Cerebellar cortex (tissue), 1 donor: ENCODE results near the gene RACGAP1.

Source experiments
- DNase-seq: peaks from one replicate; pipeline ENCODE4 v3.0.0-alpha.2; 2015; ENCODE audit warnings: low spot score

Gene RACGAP1

DNA sequence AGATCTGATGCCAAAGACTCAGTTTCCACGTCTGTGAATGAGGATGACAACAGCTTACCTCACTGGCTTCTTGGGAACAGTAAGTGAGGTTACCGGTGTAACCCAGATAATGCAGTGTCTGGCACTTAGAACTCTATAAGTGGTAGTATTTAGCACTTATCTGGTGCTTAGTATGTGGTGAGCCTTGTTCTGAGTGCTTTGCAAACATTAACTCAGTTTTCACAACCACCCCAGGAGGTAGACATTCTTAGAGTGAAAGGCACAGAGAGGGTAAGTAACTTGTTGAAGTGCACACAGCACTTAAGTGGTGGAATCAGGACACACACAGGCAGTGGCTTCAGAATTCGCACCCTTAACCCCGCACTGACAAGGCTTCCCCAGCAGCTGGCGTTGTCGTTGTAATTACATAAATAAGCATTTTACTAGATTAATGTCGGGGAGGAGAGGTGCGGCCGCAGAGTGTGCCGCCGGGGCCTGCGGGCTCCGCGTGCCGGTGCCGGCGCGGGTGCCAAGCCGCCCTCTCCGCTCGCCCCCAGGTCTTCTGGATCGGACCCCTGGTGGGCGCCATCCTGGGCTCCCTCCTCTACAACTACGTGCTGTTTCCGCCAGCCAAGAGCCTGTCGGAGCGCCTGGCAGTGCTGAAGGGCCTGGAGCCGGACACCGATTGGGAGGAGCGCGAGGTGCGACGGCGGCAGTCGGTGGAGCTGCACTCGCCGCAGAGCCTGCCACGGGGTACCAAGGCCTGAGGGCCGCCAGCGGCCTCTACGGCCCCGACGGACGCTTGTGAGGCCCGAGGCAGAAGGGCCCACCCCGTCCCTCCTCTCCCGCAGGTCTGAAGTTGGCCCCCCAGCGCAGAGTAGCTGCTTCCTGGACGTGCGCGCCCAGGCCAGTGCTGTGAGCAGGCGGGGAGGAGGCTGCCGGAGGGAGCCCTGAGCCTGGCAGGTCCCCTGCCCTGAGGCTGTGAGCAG is 70.1 kb downstream of the RACGAP1 start:
- no peak for DNase-seq

DNA sequence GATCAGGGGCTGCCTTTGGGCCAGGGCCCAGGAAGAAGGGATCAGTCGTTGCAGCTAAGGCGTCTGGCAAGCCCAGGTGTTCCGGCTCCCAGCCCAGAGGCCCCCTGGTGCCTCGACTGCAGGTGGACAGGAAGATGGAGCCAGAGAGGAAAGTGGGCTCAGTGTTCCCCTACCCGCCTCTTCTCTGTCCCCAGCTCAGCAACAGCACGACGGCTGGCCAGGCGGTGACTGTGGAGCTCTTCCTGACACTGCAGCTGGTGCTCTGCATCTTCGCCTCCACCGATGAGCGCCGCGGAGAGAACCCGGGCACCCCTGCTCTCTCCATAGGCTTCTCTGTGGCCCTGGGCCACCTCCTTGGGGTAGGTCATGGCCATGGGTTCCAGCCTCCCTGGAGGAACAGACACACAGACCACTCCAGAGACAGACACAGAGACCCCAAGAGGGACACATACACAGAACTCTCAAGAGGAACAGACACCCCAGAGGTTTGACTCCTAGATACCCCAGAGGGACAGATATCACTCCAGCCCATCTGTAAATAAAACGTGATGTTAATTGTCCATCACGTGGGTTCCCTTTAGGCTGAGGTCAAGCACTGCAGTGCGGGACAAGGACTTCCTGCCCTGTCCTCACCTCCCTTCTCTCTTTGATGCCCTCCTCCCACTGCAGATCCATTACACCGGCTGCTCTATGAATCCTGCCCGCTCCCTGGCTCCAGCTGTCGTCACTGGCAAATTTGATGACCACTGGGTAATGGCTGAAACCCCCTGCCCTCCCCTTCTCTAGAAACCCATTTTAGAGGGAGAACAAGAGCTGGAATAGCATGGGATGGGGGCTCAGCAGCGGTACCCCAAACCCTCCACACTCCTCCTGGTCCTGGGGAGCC is 71.1 kb downstream of the RACGAP1 start:
- DNase-seq: no peak

DNA sequence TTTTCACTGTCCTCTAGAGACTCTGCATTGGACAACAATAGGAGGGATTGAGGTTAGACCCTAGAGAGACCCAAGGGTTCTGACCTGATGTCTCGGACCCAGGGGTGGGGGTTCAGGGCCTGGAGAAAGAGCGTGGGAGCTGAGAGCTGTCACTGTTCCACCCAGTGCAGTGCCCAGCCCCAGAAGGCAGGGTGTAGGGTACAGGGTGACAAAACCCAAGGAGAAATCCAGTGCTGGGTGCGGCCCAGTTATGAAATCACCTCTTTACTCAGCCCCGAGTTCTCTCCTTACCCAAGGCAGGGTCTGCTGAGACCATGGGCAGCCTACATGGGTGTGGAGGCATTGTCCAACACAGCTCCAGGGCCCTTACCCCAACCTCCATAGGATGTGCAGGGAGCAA is 72.1 kb downstream of the RACGAP1 start:
- DNase-seq: no peak

DNA sequence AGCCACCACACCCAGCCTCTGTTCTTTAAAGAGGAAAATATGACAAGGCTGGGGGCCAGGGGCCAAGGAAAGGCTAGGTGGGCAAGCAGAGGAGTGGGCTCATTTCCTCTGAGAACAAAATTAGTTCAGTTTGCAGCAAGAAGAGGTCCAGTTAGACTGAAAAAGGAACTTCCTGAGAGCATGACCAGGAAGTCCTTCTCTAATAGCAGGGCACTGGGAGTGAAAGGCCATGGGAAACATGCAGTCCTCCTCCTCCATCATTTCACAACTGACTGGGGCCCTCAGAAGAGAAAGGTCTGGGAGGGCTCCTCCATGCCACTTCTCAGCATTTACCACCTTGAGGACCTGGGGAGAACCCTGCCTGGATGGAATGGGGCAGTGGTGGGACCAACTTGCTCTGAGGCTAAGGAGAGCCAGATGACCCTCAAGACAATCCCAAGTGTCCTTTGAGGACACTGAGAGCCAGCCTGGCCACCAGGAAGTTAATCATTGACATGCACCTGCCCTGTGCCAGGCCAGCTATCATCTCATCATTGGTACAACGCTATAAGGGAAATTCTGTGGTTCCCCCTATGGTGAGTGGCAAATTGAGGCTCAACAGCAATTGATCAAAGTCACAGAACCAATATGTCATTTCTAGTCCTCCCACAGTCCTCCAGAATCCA is 72.8 kb downstream of the RACGAP1 start:
- no peak for DNase-seq

DNA sequence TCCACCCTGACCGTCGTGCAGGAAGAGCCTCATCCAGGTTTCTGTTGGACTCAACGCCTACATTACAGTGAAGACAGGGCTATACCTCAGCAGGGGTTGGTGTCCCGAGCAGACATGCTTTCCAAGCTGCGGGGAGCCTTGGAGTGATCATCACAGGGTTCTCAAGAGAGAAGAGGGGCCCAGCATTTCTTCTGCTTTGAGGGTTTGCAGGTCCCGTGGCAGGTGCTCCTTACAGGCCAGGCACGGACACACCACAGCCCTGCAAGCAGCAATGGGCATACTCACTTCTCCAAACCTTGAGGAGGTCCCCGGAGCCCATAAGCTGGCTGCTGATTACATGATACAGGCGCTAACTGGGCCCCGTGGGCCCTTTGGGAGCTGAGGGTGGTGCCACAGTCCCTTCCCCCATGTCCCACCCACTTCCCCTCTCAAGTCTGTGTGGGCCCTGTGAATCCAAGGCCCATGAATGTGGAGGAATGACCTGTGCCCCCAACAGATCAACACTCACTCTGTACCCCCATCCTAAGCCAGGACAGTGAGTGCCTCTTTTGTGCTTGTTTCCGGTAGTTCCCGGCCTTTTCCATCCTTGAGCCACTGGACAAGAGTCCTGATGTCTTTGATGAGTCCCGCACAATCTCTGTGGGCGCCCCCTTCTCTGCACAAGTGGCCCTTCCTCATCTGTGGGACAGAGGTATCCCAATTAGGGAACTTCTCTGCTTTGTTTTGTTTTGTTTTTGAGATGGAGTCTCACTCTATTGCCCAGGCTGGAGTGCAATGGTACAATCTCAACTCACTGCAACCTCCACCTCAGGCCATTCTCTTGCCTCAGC is 73.7 kb downstream of the RACGAP1 start:
- no peak for DNase-seq

DNA sequence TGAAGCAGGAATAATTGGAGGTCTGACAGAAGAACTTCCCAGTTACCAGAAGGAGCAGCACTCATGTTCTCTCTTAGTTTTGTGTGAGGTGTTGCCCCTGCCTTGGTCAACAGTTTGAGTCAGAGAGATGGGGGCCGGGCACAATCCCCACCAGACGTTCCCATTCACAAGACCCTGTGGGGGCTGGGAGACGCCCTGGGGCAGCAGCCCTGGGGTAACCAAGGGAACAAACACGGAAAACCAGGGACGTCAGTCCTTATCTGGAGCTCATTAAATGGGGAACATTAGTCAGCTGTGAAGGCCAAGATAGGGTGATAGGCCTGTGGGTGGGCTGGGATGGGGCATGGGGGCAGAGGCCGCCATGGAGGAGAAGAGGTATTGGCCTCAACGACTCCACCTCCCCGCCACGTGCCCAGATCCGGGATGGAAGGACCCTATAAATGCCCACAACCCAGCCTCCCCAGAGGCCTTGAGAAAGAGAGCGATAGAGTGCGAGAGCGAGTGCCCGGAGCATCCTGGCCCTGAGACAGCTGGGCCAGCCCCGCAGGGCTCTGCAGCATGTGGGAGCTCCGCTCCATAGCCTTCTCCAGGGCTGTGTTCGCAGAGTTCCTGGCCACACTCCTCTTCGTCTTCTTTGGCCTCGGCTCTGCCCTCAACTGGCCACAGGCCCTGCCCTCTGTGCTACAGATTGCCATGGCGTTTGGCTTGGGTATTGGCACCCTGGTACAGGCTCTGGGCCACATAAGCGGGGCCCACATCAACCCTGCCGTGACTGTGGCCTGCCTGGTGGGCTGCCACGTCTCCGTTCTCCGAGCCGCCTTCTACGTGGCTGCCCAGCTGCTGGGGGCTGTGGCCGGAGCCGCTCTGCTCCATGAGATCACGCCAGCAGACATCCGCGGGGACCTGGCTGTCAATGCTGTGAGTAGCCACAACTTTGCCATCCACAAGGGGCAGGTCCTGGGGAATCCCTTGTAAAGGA is 74.7 kb downstream of the RACGAP1 start, which contains the start of gene AQP2:
Gene AQP2 (plus strand): TSS at position 465 of the 979 bp plus-strand sequence. CDS start 94 bp downstream, at position 559.
- DNase-seq: no peak

DNA sequence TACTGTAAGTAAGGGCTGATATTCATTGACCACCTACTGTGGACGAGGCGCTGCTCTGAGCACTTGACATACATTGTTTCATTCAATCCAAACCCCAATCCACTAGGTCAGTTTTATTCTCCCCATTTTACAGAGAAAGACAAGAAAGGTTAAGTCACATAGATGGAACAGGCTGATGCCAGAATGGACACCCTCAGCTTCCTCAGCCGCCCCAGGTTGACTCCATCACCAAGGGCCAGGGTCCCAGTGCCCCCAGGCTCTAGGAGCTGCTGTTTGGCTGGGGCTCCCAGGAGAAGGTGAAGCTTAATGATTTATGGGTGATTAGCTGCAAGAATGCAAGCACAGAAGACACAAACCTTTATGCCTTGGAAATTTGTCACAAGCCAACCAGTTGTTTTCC is 75.4 kb downstream of the RACGAP1 start:
- no peak for DNase-seq

DNA sequence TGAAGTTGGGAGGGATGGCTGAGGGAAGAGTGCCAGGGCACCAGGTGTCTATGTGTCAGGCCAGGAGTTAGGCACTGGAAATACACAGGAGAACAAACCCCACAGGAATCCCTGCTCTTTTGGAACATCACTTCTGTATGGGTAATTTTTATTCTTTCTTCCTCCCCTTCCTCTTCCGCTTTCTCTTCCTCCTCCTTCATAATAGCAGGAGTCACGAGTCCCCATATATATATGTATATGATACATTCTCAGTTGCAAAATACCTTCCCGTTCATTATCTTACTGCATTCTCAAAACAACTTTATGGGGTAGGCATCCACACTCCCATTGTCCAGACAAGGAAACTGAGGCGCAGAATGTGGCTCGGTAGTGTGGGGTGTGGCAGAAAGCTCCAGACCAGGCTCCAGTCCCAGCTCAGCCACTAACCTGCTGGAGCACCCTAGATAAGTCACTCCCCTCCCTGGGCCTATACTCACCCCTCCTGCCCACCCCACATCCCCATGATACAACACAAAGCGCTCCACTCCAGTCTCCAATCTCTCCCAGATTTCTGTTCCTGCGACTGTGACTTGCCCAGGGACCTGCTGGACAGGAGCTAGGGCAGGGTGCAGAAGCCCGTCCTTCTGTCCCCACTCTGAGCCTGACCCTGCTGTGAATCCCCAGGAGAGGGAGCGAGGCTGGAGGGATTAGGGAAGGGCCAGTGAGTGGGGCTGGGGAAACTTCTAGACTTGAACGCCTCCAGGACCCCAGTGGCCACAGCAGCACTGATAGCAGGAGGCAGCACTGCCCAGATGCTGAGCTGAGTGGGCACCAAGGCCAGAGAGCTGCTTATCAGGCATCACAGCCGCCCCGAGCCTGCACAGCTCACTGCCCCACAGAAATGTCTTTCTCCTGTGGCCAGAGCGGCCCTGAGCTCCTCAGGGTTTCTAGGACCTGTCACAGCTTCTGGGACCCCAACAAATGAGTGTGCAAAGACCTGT is 76.1 kb downstream of the RACGAP1 start:
- DNase-seq: no peak

DNA sequence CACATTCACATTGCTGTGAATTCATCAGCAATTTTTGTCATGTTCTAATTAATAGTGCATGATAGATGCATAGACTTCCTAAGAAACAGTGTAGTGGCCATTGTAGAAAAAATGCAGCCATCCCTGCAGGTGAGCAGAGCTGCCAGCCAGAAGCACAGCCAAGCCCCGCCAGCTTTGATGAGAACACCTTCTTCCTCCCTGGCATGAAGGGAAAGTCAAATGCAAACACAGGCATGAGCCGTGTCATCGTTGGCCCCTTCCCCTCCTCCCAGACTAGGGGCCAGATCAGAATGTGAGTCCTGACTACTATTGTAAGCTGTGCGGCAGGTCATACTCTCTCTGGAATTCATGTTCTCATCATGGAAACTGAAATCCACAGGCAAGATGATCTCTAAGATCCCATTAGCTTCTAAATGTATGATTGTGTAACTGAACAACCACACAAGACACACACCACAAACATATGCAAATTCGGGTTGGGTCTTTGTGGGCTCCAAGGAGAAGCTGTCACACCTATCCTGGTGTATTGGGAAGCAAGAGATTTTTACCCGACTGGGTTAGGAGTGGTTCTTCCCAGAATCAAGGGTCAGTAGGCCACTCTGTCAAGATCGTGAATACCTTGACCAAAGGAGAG is 77.6 kb downstream of the RACGAP1 start:
- no peak for DNase-seq

DNA sequence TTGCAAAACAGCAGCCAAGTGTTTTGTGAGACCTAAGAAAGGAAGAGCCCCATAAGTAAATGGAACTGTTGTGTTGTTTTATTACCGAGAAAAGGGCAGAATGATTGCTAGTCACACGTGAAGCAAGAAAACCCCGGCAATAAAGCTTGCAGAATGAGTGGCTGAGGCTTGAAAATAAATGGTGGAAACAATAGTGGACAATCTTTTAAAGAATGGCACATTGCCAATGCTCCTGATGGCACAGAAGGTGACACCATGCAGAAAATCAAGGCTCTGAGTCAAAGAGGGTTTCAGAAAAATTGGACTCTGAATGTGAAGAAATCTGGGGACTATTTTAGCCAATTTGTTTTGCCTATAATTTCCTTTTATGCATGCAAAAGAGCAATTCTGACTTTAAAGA is 78.8 kb downstream of the RACGAP1 start:
- DNase-seq: peak; percentile 47

DNA sequence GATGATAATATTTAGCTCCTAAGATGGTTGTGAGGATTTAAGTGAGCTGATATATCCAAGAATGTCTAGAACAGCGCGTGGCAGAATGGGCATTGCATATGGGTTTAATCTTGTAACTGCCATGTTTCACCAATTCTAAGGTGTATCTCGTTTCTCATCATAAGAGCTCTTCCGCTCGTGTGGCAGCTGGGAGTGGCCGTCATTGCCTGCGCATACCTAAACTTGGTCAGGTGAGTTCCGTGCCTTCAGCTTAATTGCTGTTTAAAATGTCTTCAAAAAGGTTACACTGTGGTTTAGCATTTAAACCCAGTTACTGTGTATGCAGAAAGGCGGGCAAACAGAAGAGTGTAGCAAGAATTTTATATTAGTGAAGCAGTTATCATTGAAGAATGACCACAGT is 79.2 kb downstream of the RACGAP1 start:
- DNase-seq: peak; percentile 8

DNA sequence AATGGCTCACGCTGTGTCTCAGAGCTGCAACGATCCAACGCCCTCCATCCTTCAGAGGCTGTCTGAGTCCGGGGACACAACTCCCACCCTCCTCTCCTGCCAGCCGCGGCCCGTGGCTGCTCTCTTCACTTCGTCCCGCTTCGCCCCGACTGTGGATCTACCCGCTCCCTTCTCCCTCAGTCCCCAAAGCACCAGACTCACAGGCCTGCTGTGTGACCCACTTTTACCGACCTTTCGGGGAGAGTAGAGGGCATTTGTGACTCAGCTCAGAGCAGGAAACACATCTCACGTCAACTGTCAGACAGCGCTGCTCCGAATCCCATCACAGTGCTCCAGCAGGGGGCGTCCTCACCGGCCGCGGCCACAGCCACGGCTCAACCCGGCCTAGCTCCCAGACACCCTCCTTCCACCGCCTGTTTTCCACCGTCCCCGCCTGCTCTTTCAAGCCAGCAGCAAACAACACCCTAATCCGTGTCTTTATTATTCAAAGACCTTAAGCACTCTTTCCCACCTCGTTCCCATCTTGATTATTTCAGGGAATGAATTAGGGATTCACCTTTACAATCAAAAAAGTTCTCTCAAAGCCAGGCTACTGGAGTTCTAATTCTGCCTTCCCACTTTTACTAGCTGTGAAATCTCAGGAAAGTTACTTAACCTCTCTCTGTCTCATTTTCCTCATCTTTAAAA is 79.8 kb downstream of the RACGAP1 start:
- DNase-seq: peak; percentile 77

DNA sequence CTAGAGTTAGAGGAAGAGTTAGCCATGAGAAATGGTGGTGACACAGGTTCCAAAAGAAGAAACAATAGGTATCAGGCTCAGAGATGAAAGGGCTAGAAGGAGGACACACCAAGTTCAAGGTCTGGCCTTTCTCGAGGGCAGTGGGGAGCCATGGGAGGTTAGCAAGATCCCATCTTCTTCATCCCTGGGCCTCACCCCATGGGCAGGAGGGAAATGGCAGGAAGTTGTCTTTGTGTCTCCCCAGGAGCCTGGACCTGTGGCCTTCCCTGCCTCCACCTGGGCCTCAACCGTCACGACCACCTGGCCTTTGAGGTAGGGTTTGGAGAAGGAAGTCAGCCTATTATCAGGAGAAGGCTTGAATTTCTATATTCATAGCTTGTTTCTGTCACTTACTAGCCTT is 80.6 kb downstream of the RACGAP1 start:
- DNase-seq: no peak

DNA sequence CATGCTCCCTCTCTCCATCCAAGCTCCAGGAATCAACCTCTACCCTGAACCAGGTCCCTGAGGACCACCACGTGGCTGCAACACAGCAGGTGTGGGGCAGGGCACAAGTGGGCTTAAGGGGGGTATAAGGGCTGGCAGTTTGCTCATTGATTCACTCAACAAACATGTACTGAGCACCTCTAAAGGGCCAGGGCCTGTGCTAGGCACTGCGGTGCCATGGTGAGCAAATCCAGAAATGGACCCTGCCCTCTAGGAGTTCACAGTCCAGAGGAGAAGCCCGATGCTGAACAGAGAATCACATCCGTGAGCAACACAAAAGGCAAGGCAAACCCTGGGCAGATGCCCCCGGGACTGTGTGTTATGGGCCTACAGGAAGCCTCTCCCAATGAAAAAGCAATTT is 81.2 kb downstream of the RACGAP1 start:
- no peak for DNase-seq

DNA sequence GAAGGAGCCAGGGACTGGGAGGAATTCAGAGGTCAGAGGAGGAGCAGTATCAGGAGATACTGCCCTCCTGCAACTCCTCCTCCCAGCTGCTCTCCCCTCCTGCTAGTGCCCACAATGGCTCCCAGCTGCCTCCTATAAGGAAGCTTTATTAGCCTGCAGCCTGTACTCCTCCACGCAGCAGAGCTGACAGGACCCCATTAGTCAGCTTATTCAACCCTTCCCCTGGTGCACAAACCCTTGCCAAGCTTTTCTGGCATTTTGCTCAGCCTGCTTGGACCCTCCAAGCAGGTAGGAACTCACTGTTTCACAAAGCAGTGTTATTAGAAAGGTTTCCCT is 81.7 kb downstream of the RACGAP1 start:
- no peak for DNase-seq

DNA sequence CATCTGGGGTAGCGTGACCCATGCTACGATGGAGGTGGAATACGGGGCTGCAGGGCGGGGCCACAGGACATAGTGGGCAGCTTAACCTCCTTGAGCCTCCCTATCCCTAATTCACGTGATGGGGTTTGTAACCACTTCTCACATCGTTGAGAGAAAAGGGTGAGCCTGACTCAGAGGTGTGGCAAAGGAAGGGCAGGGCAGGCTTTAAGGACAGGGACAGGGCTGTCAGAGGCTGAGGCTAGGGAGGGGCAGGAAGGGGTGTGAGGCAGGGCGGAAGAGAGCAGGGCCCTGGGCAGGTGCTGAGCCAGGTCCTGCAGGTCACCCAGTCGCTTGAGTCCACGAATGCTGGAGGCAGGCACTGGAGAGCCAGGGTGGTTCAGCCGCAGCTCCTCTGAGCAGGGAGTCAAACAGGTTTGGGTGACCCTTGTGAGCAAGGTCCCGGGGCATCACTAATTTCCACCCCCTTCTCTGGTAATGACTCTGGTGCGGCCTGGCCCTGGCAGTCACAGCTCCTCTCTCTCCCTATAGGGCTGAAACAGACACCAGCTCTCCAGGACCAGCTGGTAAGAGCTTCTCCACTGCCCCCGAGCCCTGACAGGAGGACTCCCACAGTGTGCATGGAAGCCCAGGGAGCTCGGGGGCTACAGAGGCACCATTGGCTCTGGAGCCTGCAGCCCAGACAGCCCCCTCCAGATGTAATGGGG is 82.2 kb downstream of the RACGAP1 start:
- DNase-seq: no peak

DNA sequence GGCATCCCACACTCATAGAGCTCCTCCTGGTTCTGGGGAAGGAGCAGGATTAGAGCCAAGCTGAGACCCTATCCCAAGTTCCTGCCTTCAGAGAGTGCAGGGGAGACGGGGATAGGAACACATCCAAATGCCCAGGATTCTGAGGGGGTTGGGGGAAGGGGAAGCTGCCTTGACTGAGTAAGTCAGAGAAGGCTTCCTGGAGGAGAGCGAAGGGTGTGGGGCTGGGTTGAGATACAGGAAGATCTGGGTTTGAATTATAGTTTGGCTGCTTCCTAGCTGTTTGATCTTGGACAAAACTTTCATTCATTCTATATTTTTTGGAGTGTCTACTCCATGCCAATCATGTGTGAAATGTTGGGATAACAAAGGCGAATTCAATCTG is 82.8 kb downstream of the RACGAP1 start:
- no peak for DNase-seq
